Activated naive CD4-positive, alpha-beta T cell (primary cell): Measurements from ENCODE around the gene NDRG3.
"Not testable (repeated sequence)": the region's sequence is repeated elsewhere in the genome, so short reads cannot be mapped to it uniquely, and the experiment has no call there.

Experiments
- DNase-seq, 4 experiments: peaks; one replicate each; lab custom pipeline; 2025; lab: John Stamatoyannopoulos, UW

Gene NDRG3

DNA sequence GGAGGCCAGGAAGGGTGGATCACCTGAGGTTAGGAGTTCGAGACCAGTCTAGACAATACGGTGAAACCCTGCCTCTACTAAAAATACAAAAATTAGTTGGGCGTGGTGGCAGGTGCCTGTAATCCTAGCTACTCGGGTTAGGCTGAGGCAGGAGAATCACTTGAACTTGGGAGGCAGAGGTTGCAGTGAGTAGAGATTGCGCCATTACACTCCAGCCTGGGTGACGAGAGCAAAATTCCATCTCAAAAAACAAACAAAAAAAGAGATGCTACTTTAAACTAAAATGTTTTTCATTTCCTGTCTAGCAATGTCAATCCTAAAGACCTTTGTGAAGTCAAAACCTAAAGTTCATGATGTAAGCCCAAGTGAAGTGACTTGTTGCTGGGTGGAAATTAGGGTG lies 14.8 kb upstream of the NDRG3 start:
- DNase-seq, result no peak

DNA sequence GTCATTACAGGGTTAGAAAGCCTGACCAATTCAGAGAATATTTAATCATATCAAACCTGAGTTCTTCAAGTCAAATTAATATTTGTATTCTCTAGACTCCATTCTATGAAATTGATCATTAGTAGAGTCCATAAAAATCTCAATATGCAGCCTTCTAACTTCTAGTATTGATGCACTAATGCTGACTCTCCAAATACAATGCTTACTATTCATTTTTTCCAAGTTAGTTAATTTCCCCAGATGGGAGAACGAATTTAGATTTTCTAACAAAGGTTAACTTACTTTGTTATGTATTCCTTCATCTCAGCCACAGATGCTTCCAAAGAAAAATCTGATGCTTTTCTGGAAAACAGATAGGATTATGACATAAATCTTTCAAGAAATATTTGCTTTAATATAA lies 12.4 kb upstream of the NDRG3 start:
- DNase-seq, result no peak

DNA sequence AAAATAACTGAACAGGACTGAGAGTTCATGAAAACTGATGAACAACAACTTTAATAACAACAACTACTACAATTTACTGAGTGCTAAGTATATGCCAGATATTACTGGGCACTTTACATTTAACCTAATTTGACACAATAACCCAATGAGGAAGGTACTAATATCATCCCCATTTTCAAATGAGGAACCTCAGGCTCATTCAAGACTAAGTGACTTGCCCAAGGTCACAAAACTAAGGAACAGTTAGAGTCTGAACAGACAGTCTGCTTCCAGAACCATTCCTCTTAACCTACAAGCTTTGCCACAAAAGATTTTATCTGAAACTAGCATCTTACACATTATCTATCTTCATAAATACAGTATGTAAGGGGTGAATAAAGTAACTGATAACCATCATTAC lies 10.6 kb upstream of the NDRG3 start:
- no peak for DNase-seq

DNA sequence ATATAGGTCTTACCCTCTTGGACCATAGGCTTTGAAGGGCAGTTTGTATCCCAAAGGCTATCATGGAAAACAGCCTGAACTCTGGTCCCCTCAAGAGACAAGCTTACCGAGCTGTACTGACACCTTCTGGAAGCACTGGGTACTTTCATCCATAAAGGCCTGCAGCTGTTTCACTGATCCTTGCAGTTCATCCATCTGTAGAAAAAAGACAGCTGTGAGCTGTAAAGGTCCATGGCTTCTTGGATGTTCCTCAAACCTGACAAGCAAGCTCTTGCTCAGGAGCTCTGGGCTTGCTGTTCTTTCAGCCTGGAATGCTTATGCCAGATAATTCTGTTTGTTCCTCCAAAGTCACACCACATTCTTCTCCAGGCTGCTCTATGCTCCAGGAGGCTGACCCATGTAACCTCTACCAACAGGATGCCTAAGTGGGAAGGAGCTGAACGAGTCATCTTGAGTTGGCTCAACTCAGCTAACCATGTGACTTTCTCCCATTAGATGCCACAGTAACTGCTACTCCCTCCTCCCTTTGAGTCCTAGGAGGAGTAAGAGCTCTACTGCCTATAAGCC lies 8.8 kb upstream of the NDRG3 start:
- no peak for DNase-seq

DNA sequence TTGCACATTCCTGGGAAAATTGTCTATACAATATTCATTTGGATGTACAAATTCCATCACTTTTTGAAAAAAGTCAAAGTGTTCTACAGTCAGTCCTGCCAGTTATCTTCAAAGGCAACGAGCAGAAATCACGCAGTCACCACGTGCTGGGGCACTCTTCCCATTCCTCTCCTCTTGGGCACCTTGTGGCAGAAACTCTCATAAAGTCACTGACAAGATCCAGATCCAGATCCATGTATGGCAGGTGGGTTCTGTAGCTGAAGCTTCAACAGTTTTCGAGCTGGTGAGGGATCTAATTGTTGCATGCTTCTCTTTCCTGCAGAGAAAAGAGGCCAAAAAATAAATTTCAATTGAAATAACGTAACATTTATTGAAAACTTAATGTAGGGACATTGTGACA lies 6.7 kb upstream of the NDRG3 start:
- no peak for DNase-seq

DNA sequence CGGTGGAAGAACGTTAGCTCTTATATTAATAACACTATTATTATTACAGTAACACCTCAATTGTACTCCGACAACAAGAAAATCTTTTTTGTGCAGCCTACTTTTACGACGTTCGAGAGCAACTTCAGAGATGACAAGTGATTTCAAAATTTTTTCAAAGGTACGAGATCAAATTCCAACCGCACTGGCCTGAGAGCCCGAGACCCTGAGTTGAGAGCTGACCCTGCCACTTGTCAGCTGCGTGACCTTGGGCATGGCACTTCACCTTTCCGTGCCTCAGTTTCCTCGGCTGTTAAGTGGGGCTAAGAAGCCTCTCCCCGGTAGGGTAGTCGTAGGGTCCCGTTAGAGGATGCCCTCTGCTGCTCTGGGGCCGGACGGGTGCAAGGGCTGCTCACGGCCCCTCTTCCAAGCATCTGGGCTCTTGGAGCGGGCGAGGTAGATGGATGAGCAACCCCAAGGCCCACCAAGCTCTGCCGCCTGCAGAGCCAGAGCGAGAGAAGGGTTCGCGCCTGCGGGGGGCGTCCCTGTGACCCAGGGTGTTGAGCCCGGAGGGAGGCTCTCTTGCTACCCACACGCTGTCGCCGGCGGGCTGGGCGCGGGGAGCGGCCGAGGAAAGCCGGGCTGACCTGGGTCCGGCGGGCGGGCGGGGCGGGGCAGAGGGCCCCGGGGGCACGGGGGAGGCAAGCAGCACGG lies 510 bp downstream of the NDRG3 start:
- no peak for DNase-seq

DNA sequence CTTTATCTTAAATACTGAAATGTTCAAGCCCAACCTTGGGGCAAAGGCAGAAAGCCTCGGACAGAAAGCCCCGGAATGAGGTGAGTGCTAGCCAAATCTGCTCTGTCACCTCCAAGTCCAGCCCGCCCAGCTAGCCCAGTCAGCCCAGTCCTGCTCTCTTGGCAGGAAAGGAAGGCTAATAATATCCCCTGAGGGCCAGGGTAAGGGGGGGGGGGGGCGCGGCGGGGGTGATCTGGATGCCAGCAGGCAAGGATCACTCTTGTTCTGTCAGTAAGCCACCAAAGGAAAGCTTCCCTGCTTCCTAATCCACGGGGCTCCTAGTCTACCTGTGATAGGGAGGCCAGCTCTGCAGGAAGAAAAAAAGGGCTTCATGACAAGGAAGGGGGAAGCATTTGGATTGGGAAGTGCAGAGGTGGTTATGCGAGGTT lies 1.1 kb downstream of the NDRG3 start:
- DNase-seq, result no peak

DNA sequence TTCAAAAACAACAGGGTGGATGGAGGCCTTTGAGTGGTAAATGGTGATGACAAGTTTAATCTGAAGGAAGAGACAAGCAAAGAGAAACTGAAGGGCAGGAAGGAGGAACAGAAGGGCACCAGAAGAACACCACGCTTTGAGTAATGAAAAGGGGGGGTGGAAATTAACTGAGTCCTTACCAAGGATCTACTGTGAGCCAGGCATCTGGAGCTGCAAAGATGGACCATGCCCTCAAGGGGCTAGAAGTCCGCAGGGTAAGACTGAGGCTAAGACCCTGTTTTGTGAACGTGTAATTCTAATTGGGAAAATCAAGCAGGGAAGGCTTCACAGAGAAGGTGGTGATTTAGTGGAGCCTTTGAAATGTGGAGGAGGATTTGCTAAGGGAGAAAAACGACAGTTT lies 1.6 kb downstream of the NDRG3 start:
- no peak for DNase-seq

DNA sequence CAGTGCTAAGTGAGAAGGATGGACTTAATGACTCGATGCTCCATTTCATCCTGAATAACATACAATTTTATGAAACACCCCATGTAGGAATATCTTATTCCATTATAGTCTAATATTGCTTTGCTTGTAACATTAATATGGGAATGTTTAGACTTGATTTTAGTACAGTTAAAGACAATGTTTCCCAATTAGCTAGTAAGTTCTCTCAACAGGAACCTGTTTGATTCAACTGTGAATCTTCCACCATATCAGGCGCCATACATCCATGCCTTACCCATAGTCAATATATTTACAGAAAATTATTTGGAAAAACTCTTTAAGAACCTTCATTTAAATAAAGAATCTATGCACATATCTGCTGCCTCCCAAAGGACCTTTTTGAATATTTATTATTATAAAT lies 3.3 kb downstream of the NDRG3 start:
- no peak for DNase-seq

DNA sequence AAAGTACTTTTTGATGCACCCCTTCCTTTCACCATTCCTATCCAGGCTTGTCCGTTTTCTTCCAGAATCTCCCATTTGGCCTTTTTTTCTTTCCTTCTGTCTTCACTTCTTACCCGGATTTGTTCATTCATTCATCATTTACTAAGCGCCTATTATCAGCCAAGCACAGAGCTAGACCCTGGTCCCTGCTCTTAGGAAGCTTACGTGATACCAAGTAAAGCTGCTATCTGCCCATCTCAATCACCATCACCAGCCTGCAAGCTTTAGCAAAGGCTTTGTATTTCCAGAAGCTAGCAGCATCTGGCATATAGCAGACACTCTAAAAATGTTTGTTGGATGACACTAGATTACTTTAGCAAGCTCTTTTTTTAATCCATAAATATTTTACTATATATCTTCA lies 4.8 kb downstream of the NDRG3 start:
- DNase-seq, result no peak

DNA sequence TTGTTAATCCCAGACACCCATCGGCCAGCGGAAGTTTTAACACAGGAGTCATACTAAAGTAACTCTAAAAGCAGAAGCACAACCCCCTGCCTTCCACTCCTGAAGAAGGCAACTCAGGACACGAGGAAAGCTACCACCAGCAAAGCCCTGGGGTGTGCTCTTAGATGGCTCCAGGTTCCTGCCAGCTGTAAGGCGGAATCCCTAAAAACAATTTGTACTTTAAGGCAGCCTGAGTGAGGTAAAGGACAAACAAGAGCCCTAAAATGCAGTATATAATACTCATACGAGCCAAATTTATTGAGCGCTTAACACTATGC lies 8.7 kb downstream of the NDRG3 start:
- no peak for DNase-seq

DNA sequence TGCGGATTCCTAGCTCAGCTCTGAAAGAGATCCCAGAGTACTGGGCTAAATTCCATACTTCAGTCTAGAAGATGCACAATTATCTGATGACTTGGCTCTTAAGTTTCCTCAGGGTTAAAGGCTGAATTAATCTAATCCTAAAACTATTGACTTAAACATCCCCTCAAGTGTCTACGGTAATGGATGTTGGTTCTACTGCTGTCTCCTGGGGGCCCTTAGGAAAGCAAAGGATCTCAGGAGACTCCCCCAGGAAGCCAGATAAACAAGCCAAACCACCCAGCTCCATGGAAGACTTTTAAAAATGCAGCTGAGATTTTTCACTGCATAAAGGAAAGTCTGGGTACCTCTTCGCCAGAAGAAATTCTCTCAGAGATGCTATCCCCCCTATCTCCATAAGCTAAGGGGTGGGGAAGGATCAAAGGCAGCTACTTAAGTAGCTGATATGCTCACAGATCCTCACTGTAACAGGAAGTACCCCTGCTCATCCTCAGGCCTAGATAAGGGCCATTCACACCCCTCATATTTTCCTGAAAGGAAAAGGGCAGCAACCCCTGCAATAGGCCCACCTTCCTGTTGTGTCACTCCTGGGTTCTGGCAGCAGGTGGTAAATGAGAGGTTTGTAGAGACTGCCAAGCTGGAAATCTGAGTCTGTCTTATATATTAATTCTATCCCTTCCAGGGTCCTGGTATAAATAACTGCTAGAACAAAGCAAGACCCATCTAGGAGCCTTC lies 9.3 kb downstream of the NDRG3 start:
- DNase-seq, result no peak

DNA sequence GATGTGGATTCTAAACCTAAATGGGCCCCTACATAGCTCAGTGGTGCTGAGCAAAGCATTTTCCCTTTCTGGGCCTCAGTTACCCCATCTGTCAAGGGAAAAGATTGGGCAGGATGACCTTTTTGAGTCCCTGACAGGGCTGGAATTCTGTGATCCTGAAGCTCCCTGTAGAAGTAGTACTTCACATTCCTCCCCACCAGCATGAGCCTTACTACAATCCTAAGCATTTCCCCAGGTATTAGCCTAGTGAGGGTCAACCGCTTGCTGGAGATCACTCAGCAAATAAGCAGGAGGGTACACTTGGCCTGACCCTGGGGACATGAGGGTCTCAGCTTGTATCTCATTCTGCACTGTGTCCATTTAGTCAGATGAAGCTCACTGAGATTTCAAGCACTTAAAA lies 13.4 kb downstream of the NDRG3 start:
- DNase-seq, result no peak

DNA sequence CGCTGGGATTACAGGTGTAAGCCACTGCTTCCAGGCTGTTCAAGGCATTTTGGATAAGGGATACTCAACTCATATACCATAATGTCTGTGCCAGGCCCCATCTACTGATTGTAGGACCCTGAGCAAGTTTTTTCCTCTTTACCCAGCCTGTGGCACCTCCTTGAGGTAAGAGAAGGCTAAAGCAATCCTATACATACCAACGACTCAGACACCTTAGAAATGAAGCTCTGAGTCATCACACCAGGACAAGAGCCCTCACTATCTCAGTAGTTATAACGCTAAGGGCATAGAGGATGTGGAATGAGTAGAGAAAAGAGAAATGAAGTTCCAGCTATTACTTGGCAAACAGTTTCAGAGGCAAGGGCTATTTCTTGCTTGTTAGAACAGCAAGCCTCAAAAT lies 16.9 kb downstream of the NDRG3 start:
- DNase-seq, result no peak

DNA sequence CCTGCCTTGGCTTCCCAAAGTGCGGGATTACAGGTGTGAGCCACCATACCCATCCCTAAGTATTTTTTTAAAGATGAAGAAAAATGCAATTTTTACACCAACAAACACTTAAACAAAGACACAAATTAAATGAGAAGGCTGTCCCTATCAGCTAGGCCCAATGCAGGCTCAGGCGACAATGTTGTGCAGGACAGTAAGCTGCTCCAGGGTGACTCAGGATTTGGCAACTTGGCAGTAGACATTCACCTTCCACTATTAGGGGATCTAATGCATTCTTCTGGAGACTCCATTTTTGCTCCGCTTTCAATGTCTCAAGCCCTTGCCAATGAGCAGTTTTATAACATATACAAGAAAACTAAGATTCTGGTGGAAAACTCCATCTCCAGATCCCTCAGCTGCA lies 19.7 kb downstream of the NDRG3 start:
- DNase-seq, result no peak

DNA sequence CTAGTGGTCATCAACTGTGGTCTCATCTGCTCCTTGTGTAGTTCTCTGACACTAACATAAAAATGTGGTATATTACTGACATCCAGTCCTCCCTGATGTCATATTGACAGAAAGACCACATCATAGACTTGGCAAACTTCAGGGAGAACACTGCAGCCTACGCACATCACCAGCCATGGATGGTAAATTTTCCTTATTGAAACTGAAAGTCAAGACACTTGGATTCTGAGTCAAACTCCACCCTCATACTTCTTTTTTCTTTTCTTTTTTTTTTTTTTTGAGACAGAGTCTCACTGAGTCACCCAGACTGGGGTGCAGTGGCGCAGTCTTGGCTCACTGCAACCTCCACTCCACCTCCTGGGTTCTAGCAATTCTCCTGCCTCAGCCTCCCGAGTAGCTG lies 25.4 kb downstream of the NDRG3 start:
- DNase-seq, result no peak

DNA sequence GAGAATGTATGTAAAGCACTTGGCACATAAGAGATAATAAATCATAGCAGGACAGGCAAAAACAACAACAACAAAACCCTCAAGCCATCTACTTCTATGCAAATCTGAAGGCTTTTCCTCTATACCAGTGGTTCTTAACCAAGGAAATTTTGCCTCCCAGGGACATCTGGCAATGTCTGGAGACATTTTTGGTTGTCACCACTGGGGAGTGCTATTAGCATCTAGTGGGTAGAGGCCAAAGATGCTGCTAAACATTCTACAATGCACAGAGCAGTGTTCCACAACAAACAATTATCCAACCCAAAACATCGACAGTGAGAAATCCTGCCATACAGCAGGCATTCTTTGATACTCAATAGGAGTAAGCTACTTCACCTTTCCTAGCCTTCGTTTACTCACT lies 28.2 kb downstream of the NDRG3 start:
- no peak for DNase-seq

DNA sequence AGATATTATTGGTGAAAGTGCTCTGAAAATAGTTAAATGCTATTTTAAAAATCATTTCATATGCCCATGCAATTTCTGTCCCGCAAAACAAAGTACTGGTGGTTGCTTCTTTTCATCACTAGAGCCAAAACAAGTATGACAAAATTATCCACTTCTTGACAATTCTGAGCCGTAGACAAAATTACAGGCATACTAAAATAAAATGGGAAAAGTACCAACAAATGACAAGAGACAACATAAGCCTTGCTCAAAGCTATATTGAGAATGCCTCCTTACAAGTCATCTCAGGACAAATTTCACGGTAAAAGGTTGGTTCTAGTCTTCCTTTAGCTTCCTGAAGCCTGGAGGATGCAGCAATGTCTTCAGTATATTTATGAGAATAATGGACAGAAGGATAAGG lies 28.9 kb downstream of the NDRG3 start:
- no peak for DNase-seq

DNA sequence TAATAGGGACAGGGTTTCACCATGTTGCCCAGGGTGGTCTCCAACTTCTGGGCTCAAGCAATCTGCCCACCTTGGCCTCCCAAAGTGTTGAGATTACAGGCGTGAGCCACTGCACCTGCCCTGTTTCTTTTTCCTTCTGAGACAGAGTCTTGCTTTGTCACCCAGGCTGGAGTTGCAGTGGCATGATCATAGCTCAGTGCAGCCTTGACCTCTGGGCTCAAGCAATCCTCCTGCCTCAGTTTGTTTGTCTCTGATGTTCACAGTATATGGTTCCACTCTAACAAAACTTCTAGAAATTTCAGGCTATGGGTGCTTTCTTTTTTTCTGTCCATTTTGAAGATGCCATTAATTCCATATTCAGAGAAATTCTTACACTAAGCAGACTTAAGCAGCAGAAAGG lies 33.1 kb downstream of the NDRG3 start:
- no peak for DNase-seq

DNA sequence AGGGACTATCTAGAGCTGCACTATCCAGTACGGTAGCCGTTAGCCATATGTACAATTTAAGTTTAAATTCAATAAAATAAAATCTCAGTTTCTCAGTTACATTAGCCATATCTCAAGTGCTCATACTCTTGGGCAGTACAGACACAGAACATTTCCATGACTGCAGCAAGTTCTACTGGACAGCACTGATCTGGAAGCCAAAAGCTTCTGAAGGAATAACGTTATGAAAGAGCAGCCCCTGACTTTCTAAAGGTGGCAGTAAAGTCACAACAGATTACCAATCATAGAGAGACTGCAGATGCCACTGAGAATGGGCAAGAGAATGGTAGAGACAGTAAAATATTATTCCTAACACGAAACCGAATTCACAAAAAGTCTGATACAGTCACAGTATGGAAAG lies 36.8 kb downstream of the NDRG3 start:
- DNase-seq, result no peak

DNA sequence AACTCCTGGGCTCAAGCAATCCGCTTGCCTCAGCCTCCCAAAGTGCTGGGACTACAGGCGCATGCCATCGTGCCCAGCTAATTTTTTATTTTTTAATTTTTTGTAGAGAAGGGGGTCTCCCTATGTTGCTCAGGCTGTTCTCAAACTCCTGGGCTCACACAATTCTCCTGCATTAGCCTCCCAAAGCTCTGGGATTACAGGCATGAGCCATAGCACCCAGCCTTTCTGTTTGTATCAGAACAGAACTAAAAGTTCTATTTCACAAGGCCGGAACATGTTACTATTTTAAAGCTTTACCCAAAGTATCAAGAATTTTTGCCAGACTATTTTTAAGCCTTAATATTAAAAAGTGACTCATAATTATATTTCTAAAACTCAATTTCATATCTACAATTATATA lies 42.4 kb downstream of the NDRG3 start:
- no peak for DNase-seq

DNA sequence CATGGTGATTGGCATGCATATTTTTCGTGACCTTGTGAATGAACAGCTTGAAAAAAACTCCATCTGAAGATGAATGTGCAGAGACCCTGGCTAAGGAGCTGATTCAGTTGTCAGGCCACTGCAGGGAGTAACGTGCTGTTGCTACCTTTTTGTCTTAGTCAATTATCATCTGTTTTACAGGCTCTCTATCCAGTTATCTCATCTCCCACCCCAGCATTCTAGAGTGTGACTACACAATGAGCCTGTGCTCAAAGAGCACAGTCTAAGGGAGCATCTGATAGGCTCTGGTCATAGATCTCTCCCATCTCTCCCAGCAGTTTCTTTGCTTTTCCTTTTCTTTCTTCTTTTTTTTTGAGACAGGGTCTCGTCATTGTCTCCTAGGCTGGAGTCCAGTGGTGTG lies 45.5 kb downstream of the NDRG3 start:
- no peak for DNase-seq

DNA sequence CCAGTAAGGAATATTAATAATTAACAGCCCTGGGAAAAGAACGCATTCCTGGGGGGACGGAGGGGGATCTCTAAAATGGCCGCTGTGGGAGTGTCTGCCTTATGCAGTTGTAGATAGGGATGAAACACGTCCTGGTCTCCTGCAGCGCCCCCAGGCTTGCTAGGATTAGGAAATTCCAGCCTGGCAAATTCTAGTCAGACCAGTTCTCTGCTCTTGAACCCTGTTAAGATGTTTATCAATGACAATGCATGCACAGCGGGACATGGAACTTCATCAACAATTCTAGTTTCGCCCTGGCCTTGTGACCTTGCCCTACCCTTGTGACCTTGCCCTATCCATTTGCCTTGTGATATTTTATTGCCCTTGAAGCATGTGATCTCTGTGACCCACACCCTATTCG lies 50.4 kb downstream of the NDRG3 start:
- DNase-seq, result not testable (repeated sequence)

DNA sequence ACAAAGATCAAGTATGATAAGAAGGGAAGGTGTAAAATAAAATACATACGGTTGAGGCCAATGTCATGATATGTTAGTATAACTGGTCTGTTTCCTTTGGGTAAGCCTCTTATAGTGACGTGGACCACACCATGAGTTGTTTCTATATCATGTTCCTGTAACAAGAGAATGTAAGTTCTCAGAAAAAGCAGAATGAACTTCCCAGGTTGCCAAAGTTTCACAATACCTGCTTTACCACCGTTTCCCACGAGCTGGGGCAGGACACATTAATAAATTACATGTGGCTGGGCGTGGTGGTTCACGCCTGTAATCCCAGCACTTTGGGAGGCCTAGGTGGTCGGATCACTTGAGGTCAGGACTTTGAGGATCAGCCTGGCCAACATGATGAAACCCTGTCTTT lies 57.3 kb downstream of the NDRG3 start:
- no peak for DNase-seq
